ENCODE results near the gene FOXO3.

FOXO3 gene

DNA sequence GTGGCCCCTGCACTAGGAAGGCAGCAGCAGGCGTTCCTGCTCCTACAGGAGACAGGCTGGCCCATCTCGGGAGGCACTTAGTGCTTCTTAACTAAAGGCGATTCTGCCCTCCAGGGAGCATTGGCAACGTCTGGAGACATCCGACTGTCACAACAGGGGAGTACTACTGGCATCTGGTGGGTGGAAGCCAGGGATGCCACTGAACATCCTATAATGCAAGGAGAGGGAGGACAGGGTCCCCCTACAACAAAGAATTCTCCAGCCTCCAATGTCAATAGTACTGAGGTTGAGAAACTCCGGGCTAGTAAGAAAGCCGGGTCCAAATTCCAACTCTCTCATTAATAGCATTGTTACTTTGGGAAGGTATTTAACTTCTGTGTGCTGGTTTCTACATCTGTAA, 168.1 kb downstream of the FOXO3 start:
- in situ Hi-C loops (cut with MboI; ENCODE audit: low sequenced_read_pairs) = no loop called here

DNA sequence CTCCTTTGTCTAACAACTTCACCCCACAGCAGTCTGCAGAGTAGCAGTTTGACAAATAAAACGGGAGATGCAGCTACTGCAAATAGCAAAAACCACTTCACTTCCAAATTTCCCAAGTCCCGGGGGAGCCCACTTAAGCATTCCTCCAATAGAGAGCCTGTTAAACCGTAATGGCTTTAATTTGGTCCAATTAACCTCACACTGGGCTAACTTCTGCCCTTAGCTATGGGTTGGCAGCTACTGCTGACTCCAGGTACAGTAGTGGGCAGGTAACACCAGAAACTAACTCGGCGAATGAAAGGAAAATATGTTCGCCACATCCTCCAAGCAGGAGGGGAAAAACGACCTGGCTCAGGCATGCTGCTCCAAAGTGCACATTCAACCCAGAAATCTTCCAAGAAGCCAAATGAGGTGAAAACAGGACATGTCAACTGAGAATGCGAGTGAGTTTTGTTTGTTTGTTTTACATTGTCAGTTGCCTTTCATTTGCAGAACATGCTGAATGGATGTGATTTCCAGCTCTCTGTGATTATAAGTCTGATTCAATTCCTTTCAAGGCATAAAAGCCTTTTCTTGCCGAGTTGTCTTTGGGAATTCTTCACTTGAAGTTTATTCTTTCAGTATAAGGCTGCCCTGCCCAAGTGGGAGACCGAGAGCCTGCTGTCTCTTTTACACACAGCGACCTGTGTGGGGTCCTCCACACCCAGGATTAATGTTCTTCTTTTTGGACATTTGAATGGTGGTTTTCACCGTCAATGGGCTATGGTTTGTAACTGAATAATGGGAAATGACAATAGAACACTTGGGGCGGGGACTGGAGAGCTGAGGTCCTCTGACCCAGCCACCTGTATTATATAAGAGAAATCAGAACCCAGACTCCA, 170.2 kb downstream of the FOXO3 start:
- in situ Hi-C loops (cut with MboI; ENCODE audit: low sequenced_read_pairs) = no loop called here

DNA sequence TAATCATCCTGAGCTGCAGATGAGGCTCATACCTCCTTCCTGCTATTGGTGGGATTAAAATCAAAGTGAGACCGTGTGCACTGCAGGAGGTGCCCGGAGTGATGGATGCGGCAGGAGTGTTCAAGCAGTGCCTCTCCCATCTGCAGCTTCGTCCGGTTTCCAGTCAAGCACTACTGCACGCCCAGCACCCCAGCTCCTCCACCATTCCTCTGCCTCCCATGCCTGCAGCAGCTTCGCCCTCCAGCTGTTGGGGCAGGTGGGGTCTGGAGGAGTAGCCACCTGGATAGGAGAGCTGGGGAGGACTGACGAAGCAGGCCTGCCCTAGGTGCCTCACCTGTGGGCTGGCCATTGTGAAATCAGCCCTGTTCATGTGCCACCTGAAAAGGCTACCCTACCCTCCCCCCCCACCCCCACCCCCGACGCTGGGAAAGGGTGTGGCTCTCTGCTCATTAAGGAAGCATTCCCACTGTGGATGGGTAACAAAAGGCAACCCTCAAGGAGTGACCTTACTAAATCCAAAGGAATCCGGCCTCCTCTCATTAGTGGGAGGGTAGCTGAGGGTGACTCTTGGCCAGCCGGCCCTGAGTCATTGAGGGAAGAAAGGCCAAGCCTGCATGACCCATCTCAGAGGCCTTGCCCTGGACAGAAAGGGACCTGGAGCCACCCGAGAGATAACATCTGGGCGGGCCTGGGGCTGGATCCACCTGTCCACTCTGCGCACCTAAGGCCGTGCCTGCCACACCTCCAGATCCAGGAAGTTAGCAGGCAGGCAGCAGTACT, 171.6 kb downstream of the FOXO3 start:
- in situ Hi-C loops (cut with MboI; ENCODE audit: low sequenced_read_pairs) = no loop called here

DNA sequence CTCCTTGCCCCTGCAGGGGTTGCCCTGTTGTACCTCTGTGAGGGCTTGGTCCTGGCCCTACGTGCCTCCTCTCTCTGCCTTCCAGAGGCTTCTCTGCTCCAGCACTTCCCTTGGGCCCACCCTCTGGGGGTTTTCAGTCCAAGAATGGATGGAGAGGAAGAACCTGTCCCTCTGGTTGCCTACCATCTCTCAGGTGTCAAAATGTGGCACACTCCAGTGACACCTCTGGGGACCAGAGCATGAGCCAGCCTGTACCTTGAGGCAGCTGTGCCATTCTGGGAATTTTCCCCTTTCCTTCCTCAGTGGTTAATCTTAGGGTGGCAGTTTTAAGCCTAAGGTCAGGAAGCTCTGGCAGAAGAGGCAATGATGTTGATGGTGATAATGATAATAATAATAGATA, 172.3 kb downstream of the FOXO3 start:
- in situ Hi-C loops (cut with MboI; ENCODE audit: low sequenced_read_pairs) = no loop called here

DNA sequence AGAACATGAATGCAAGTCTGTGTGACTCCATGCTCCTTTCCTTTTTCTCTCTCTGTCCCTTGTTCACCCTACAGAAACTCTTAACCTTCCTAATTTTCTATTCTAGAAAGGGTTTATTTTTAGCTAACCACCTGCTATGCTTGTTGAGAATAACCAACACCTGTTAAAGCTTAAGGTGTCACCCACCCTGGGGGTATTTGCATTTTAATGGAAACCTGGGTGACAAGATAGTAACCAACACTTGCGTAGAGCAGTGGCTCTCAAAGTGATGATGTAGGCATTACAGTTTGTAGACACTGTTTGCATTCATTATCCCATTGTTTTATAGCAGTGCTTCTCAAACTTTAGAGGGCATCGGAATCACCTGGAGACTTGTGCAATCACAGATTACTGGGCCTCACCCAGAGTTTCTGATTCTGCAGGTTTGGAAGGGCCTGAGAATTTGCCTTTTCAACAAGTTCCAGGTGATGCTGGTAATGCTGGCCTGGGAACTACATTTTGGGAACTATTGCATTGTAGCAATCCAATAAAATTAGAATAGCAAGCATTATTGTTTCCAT, 173.1 kb downstream of the FOXO3 start:
- in situ Hi-C loops (cut with MboI; ENCODE audit: low sequenced_read_pairs) = no loop called here
